Osteoblast (primary cell): ENCODE measurements around the gene BRD2. TPM values are rescaled to one million over a fixed set of nuclear protein-coding genes. Genes with fewer than 3 reads are reported as not detected.

ENCODE experiments used
- DNase-seq: peaks from one replicate; pipeline ENCODE4 v3.0.0; 2011; ENCODE audit warnings: low spot score, mixed read lengths; ENCODE audit not compliant: insufficient read length; ENCODE audit errors: missing footprints
- H2AFZ ChIP-seq: 2 replicates; pipeline ENCODE4 v1.6.0; 2011; ENCODE audit warnings: mild to moderate bottlenecking, low read length
- H3K27ac ChIP-seq: 2 replicates; pipeline ENCODE4 v1.5.1; 2011; ENCODE audit warnings: mild to moderate bottlenecking, low read depth, low read length, moderate library complexity
- H3K27me3 ChIP-seq: 2 replicates; pipeline ENCODE4 v1.6.0; 2012; ENCODE audit warnings: mild to moderate bottlenecking, control low read depth, inconsistent platforms, low read length, moderate library complexity; ENCODE audit not compliant: insufficient read depth
- H3K36me3 ChIP-seq: 2 replicates; pipeline ENCODE4 v1.5.1; 2011; ENCODE audit warnings: mild to moderate bottlenecking, low read length, control low read depth, moderate library complexity; ENCODE audit not compliant: insufficient read depth
- H3K4me1 ChIP-seq: 2 replicates; pipeline ENCODE4 v1.5.1; 2011; ENCODE audit warnings: mild to moderate bottlenecking, low read length, control low read depth, moderate library complexity; ENCODE audit not compliant: insufficient read depth
- H3K4me2 ChIP-seq: 2 replicates; pipeline ENCODE4 v1.6.0; 2011; ENCODE audit warnings: mild to moderate bottlenecking, low read length; ENCODE audit not compliant: insufficient read depth
- H3K4me3 ChIP-seq: fragments of 200-600 bp; sonication (generic); 3 replicates; pipeline ENCODE4 v1.5.1; 2012; ENCODE audit warnings: mild to moderate bottlenecking, low read length, inconsistent platforms; ENCODE audit not compliant: insufficient read depth
- H3K79me2 ChIP-seq: 2 replicates; pipeline ENCODE4 v1.6.0; 2012; ENCODE audit warnings: mild to moderate bottlenecking, low read length, control low read depth, inconsistent platforms; ENCODE audit not compliant: insufficient read depth
- H3K9me3 ChIP-seq: 2 replicates; pipeline ENCODE4 v1.5.1; 2011; ENCODE audit warnings: low read depth, low read length, control low read depth
- H4K20me1 ChIP-seq: 2 replicates; pipeline ENCODE4 v1.6.0; 2012; ENCODE audit warnings: mild to moderate bottlenecking, low read length, control low read depth; ENCODE audit not compliant: insufficient read depth
- total RNA-seq: library from RNA; depleted of rRNA; stranded (reverse); fragments of >200 nt; gene quantifications from 2 replicates; pipeline ENCODE4 v1.2.3, GENCODE V29; 2012
- TF ChIP-seq, protein P1 (sequence below): IDR thresholded peaks from 2 replicates; pipeline ENCODE4 v1.5.1; 2011; ENCODE audit warnings: mild to moderate bottlenecking, low read depth, low read length, moderate library complexity; ENCODE audit errors: extremely low read depth

The BRD2 gene
- total RNA-seq, 1 donor, result 119 TPM

DNA sequence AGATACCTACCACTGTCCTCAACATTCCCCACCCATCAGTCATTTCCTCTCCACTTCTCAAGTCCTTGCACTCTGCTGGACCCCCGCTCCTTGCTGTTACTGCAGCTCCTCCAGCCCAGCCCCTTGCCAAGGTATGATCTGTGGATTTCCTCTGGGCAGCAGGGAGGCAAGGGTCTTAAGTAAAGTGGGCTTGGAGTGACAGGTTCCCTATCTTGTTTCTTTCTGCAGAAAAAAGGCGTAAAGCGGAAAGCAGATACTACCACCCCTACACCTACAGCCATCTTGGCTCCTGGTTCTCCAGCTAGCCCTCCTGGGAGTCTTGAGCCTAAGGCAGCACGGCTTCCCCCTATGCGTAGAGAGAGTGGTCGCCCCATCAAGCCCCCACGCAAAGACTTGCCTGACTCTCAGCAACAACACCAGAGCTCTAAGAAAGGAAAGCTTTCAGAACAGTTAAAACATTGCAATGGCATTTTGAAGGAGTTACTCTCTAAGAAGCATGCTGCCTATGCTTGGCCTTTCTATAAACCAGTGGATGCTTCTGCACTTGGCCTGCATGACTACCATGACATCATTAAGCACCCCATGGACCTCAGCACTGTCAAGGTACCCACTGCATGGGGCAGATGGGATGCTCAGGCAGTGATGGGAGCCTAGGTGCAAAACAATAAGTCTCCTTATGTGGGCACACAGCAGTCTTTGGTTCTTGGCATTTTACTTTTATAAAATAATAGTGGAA lies 8.1 kb downstream of the BRD2 start:
- Histone ChIP-seq H3K79me2 (peaks cover 85% of the 10 kb centered on the region), H3K27ac (no peak overlapping the region), H3K27me3 (no peaks in the 10 kb centered on the region), H3K4me1 (peaks cover 26% of the 10 kb centered on the region), H3K4me3 (peak overlapping the region; percentile 82), H4K20me1 (peaks cover 88% of the 10 kb centered on the region), H3K36me3 (peaks cover 93% of the 10 kb centered on the region), H3K9me3 (no peaks in the 10 kb centered on the region), H2AFZ (no peak overlapping the region), H3K4me2 (peak overlapping the region; percentile 98)
- DNase-seq, result no peak
- TF ChIP-seq, protein P1, sequence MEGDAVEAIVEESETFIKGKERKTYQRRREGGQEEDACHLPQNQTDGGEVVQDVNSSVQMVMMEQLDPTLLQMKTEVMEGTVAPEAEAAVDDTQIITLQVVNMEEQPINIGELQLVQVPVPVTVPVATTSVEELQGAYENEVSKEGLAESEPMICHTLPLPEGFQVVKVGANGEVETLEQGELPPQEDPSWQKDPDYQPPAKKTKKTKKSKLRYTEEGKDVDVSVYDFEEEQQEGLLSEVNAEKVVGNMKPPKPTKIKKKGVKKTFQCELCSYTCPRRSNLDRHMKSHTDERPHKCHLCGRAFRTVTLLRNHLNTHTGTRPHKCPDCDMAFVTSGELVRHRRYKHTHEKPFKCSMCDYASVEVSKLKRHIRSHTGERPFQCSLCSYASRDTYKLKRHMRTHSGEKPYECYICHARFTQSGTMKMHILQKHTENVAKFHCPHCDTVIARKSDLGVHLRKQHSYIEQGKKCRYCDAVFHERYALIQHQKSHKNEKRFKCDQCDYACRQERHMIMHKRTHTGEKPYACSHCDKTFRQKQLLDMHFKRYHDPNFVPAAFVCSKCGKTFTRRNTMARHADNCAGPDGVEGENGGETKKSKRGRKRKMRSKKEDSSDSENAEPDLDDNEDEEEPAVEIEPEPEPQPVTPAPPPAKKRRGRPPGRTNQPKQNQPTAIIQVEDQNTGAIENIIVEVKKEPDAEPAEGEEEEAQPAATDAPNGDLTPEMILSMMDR, result no peak

DNA sequence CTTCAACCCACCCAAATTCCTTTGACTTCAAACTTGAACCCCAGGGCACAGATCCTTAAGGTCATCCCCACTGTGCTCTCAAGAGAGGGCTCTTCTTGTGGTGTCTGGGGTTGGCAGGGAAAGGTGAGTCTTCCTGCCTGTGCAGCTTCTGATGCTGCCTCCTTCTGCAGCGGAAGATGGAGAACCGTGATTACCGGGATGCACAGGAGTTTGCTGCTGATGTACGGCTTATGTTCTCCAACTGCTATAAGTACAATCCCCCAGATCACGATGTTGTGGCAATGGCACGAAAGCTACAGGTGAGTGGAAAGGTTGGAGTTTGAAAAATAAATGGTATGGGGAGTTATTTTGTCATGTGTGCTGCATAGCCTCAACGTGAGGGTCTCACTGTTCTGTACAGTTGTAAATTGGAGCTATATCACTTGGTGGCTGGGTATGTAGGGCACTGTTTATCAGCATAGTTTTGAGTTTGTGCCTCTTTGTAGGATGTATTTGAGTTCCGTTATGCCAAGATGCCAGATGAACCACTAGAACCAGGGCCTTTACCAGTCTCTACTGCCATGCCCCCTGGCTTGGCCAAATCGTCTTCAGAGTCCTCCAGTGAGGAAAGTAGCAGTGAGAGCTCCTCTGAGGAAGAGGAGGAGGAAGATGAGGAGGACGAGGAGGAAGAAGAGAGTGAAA lies 9.0 kb downstream of the BRD2 start:
- no peak overlapping the region for H3K4me3 ChIP-seq
- peaks cover 85% of the 10 kb centered on the region for H4K20me1 ChIP-seq
- H3K79me2 ChIP-seq, result peaks cover 81% of the 10 kb centered on the region
- no peaks in the 10 kb centered on the region for H3K27me3 ChIP-seq
- H3K9me3 ChIP-seq, result no peaks in the 10 kb centered on the region
- peaks cover 26% of the 10 kb centered on the region for H3K4me1 ChIP-seq
- peaks cover 99% of the 10 kb centered on the region for H3K36me3 ChIP-seq
- no peak for DNase-seq
- no peak overlapping the region for H2AFZ ChIP-seq
- peak overlapping the region; percentile 10 for H3K4me2 ChIP-seq
- TF ChIP-seq, protein P1, result no peak
- H3K27ac ChIP-seq, result no peak overlapping the region

DNA sequence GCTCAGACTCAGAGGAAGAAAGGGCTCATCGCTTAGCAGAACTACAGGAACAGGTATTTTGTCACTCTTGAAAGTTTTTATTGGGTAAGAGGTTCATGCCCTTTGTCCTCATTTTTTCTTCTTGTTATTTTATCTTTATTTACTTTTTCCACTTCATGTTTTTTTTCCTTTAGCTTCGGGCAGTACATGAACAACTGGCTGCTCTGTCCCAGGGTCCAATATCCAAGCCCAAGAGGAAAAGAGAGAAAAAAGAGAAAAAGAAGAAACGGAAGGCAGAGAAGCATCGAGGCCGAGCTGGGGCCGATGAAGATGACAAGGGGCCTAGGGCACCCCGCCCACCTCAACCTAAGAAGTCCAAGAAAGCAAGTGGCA lies 9.5 kb downstream of the BRD2 start:
- Histone ChIP-seq H3K4me2 (peak overlapping the region; percentile 10), H2AFZ (no peak overlapping the region), H3K4me1 (peaks cover 26% of the 10 kb centered on the region), H3K4me3 (no peak overlapping the region), H3K79me2 (peaks cover 76% of the 10 kb centered on the region), H3K36me3 (peaks cover 99% of the 10 kb centered on the region), H4K20me1 (peaks cover 82% of the 10 kb centered on the region), H3K9me3 (no peaks in the 10 kb centered on the region), H3K27ac (no peak overlapping the region), H3K27me3 (no peaks in the 10 kb centered on the region)
- DNase-seq, result no peak
- TF ChIP-seq, protein P1, result no peak
